Nucleus accumbens (tissue), 56 donors: Measurements from ENCODE around the gene LYST.
"Not testable (repeated sequence)": the region's sequence is repeated elsewhere in the genome, so short reads cannot be mapped to it uniquely, and the experiment has no call there.

Experiments
- DNase-seq, 56 donors: peaks; one replicate each; lab custom pipeline; 2025; lab: John Stamatoyannopoulos, UW

LYST gene

DNA sequence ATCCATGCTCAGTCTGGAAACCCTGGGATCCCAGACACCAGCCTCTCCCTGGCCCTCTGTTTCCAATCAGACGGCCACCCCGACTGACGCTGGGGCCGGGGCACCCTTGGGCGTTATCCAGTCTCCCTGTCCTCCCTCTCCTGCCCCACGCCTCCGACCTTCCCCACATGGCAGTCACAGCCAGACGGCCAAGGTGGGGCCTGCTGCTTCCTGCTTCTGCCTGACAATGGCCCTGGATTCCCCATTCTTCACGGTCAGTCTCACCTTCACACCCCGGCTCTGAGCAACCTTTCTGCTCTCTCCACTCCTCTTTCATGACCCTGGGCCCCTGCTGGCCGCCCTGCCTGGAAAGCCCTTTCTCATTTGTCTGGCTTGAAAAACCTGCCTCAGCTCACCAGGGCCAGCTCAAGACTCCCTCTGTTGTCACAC, 223.7 kb downstream of the LYST start:
- DNase-seq, result no peak

- DNase-seq, result no peak
These were observed 224.4 kb downstream of the LYST start for GRCh38 chr1:235642011-235642942.

DNA sequence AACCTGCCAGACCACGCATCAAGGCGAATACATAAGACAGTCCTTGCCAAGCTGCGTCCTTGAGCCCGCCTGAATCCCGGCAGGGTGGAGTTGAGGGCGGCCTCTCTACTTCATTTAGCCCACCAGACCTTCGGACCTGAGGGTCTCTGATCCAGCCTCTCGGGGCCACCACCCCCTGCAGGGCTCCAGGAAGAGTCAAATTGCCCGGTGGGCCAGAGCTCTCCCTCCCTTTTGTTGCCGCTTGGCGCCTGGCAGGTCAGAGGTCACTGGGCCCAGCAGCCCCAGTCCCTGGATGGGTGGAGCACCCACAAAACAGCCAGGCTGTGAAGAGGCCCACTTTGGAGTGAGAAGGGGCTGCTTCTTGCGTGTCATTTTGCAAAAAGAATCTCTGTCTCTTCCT, 226.1 kb downstream of the LYST start:
- DNase-seq, result no peak

DNA sequence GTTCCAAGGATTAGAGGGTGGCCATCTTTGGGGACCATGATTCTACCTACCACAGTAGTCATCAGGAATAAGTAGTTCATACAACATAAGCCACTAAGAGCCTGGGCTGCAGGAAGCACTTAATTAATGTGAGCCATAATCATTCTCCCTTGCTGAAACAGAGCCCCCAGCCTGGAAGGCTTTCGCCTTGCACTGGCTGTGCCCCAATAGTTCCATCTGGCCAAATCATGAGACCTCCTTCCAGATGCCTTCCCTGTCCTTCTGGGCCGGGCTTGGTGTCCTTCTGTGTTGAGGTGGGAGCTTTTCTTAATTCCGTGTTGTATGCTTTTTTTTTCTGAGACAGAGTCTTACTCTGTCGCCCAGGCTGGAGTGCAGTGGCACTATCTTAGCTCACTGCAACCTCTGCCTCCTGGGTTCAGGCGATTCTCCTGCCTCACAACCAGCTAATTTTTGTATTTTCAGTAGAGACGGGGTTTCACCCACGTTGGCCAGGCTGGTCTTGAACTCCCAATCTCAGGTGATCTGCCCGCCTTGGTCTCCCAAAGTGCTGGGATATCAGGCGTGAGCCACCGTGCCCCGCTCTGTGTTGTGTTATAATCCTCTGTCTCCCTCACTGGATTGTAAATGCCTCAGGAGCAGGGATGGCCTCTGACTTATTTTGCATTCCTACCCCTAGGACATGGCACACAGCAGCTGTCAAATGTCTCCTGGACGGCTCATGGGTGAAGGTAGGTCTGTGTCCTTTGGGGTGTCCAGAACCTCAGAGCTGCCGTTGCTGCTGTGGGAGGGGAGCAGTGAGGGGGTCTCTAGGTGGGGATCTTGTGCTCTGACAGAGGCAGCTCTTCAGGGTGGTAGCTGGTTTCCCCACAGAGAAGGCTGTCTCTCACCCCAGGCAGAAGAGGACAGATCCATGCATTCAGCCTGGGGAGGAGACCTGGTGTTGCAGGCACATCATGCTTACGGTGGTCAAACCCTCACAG, 227.2 kb downstream of the LYST start:
- DNase-seq, result no peak

- not testable (repeated sequence) for DNase-seq
These were observed 228.1 kb downstream of the LYST start for GRCh38 chr1:235638612-235639011.

GRCh38 chr1:235637756-235638534, 228.8 kb downstream of the LYST start:
- no peak for DNase-seq

GRCh38 chr1:235635938-235636662, 230.6 kb downstream of the LYST start:
- no peak for DNase-seq

DNA sequence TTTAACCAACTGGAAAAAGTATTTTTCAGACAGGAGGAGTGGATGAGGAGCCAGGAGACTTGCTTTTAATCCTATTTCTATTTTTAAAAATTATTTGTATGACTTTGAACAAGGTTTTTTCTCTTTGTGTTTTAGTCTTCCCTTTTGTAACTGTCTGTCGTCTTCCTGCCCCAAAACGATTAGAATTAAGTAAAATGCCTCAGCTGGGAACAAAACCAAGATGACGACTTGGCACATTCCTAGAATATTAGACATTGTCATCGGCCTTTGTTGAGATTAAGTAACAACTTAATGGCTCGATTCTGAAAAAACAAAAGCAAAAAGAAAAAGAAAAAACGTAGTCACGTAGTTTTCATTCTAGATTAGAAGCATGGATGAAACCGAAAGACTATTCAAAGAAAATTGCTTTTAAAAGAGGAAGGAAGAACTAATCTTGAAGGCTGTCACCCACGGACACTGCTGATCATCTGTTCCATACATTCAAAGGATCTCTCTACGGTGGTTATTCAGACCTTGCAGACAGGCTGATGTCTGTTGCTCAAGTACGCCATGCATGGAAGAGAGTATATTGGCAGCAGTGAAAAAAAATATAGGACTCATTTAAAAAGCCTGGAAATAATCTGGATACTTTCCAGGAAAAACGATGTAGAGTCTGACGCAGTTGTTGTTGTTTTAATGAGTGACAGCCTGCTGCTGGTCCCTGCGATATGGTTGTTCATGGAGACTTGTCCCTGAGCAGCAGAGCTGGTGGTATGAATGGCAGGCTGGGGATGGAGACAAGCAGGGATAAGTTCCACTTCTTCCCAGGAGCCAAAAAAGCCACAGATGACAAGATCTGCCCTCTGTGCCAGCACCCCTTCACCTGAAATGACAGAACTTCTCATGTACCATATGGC, 234.0 kb downstream of the LYST start:
- no peak for DNase-seq

GRCh38 chr1:235631816-235632215, 234.9 kb downstream of the LYST start:
- DNase-seq, result no peak

DNA sequence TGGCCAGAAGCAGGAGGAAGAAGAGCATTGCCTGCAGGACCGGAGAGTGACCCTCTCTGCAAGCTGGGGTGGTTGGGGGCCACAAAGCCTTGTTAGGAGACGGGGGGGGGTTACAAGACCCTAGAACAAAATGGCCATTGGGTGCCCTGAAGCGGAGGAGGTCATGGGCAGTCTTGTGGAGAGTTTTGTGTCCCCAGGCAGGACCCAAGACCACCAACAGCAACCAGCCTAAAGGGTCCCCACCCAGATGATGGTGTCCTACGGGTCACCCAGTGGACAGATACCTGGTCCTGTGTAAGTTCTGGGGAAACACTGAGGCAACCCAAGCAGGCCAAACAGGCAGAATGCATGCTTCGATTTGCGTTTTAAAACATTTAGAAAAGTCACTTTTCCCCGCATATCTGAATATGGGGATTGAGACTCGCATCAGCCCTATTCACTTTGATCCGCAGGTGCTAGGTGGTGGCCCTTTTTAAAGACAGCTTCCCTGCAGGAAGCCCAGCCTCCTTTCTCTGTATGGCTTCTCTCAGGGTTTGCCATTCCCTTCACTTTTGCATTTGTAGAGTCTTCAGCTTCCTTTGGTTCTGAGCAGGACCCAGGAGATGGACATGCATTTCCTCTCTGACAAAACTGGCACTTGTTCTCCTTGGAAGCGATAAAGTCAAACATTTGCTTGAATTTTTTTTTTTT, 238.2 kb downstream of the LYST start:
- no peak for DNase-seq

GRCh38 chr1:235625831-235626230, 240.9 kb downstream of the LYST start:
- DNase-seq, result no peak

DNA sequence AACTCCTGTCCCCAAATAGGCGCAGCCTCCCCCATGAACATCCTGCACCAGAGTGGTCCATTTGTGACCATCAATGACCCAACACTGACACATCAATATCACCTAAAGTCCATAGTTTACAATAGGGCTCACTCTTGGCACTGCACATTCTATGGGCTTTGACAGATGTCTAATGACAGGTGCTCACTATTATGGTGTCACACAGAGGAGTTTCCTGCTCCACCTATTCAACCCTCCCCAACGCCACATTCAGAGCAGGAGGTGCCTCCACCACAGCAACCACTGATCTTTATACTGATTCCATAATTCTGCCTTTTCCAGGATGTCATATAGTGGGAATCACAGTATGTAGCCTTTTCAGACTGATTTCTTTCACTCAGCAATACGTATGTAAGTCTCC, 241.4 kb downstream of the LYST start:
- no peak for DNase-seq

DNA sequence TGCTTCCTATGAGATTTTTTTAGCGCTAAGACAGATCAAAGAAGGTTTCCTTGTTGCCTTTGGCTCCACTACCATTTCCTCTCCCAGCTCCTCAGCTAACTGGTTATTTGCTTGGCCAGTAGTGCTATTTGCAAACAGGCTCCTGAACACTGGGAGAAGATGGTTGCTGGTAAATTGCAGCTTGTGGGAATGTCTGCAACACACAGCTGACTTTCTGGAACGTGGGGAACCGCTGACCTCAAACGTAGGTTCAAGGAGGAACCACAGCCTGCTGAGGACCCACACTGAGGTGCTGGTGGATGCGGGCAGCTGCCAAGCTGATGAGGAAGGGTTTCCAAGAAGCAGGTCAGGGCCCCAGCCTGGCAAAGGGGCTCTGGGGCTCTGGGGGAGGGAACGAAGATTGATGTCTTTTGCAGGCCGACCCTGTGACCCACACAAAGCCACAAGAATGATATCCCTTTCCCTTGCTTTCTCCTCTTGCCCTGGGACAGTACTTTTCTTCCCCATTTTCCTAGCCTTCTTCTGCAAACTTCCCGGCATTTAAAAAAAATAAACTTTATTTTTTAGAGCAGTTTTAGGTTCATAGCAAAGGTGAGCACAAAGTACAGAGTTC, 241.9 kb downstream of the LYST start:
- no peak for DNase-seq

DNA sequence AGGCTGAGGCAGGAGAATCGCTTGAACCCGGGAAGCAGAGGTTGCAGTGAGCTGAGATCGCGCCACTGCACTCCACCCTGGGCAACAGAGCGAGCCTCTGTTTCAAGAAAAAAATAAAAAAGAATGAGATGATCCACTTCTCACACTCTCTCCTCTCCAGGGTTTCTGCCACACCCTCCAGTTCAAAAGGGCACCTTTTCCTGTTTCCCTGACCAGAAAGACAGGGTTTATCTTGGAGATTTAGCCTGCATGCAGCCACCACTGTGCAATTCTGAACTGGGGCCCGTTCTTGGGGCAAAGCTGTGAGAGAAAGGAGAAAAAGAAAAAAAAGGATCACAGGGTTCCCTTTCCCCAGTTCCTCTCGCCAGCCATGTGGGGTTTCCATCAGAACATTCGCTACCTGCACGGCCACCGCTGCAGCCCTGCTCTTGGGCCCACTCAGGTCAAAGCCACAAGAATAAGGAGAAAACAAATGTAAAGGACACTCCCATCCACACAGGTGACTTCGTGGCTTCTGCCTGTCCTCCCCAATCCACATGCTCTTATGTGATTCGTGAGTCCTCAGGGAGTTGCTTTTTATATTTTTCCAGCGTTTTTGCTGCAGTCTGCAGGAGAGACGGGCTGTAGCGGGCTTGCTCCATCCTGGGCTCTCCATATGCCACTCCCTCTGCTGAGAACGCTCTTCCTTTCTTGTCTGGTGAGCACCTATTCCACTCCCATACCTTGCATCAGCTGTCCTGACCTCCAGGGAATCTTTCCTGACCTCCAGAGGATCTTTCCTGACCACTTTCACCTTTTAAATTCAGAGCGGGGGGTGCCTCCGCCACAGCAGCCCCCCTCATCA, 243.5 kb downstream of the LYST start:
- DNase-seq, result no peak

DNA sequence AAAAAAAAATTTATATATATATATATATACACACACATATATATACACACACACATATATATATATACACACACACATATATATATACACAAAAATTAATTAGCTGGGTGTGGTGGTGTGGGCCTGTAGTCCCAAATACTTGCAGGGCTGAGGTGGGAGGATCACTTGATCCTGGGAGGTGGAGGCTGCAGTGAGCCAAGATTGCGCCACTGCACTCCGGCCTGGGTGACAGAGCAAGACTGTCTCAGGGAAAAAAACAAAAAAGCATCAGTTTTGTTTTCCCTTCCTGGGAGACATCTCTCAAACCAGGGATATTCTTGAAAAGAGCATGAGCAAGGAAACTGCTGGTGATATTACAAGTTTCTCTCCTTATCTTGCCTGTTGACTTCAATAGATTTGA, 247.6 kb downstream of the LYST start:
- not testable (repeated sequence) for DNase-seq

- DNase-seq, result no peak
These were observed 248.9 kb downstream of the LYST start for GRCh38 chr1:235617808-235618207.

GRCh38 chr1:235617140-235617539, 249.6 kb downstream of the LYST start:
- no peak for DNase-seq
